ENCODE measurements around the gene CLDN20.
"Not testable (repeated sequence)": the region's sequence is repeated elsewhere in the genome, so short reads cannot be mapped to it uniquely, and the experiment has no call there.

Gene CLDN20

DNA sequence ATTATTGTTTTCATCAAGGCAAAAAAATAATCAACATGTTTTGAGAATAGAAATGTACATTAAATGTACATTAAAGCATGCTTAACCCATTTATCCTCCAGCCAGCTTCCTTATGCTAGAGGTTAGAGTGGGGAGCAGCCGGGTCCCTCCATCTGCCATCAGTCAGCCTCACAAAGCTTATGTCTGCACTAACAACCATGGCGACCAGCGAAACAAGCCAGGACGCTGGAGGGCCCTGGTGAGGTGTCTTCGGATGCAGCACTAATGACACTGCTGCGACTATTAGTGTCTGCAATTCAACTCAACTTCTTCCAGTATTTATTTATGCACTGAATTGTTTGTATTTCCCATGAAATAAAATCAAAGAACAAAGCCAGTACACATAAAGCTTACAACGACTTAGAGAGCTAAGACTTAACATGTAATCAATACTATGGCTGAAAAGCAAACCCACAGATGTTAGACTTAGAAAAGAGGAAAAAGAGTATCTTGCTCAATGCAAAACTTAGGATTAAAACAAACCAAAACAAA, 6.8 kb downstream of the CLDN20 start:
- peak; percentile 48 for DNase-seq

DNA sequence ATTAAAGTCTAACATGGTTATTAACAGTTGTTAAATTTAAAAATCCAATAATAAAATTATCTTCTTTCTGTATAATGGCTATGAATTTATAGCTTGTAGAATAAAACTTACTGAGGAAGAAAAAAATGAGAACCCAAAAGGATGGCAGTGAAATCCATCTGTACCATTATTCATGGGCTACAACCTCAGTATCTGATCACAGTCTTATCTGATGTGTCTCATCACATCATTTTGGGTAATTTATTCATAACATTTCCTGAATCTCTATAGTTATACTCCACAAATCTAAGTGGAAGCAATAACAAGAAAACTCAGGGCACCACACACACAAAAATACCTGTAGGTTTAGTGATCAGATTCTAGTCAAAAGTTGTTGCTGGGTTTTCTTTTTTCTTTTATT, 7.3 kb downstream of the CLDN20 start:
- DNase-seq, result no peak

GRCh38 chr6:155272353-155273232, 8.8 kb downstream of the CLDN20 start:
- DNase-seq, result no peak

GRCh38 chr6:155273431-155273830, 9.6 kb downstream of the CLDN20 start:
- no peak for DNase-seq

DNA sequence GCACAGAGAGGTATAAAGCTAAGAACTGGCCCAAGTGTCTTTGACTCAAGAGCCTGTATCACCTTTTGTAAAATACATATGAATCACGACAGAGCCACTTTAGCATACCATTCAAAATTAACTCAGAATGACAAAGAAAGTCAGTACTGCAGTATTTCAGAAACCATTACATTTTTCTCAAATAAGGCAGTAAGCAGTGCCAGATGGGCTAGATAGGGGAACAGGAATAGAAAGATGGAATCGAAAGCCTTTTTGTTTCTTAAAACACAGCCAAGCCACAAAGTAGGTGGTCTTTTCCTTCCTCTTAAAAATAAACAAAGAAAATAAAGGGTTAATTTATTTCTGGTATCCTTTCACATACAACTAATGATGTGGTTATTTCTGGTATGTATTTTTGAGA, 10.3 kb downstream of the CLDN20 start:
- DNase-seq, result no peak

- no peak for DNase-seq
These were observed 10.7 kb downstream of the CLDN20 start for GRCh38 chr6:155274533-155274932.

DNA sequence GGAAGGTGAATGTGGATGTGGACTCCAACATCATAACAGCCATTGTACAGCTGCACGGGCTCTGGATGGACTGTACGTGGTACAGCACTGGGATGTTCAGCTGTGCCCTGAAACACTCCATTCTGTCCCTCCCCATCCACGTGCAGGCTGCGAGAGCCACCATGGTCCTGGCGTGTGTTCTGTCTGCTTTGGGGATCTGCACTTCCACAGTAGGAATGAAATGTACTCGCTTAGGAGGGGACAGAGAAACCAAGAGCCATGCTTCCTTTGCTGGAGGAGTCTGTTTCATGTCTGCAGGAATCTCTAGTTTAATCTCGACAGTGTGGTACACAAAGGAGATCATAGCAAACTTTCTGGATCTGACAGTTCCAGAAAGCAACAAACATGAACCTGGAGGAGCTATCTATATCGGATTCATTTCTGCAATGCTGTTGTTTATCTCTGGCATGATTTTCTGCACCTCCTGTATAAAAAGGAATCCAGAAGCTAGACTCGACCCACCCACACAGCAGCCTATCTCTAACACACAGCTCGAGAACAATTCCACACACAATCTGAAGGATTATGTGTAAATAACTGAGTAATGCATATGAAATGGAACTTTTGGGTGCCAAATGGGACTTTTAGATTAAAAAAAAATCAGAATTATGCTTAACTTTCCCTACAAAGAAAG, 12.1 kb downstream of the CLDN20 start:
- no peak for DNase-seq

DNA sequence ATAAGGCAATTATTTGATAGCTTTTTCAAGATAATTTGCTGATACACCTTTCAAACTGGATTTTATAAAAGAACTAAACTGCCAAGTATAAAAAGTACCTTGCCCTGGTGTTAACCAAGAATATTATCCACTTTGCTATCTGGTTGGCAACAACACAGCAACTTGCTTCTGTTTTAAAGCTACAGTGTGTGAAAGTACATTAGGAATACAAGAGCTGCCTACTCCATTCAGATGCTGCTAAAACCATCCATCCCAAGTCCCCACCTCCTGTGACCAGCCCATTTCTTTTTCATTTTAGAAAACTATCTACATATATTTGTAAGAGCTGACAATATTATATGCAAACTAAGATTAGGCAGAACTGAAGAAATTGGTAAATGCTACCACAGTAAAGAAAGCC, 12.8 kb downstream of the CLDN20 start:
- DNase-seq, result no peak

- no peak for DNase-seq
These were observed 14.7 kb downstream of the CLDN20 start for GRCh38 chr6:155278319-155279049.

DNA sequence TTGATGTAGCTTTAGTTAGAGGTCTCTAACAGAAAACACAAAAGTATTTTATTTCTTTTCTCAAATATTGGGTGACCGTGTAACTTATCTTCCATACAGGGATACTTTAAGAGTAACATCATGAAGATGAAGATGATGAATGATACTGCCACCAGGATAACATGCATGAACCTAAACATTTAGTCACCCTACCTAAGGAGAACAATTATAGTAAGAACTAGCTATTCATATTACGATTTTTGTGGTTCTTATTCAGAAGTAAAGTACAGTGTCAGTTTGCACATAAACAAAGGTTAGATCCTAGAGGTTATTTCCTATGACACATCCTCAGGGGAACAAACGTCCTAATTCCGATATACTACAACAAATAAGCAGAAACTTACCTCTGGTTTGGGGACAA, 21.0 kb downstream of the CLDN20 start:
- no peak for DNase-seq

- DNase-seq, result no peak
These were observed 23.9 kb downstream of the CLDN20 start for GRCh38 chr6:155287762-155288161.

GRCh38 chr6:155290491-155290890, 26.7 kb downstream of the CLDN20 start:
- no peak for DNase-seq

- no peak for DNase-seq
These were observed 27.5 kb downstream of the CLDN20 start for GRCh38 chr6:155291291-155291690.

- no peak for DNase-seq
These were observed 28.9 kb downstream of the CLDN20 start for GRCh38 chr6:155292711-155293110.

DNA sequence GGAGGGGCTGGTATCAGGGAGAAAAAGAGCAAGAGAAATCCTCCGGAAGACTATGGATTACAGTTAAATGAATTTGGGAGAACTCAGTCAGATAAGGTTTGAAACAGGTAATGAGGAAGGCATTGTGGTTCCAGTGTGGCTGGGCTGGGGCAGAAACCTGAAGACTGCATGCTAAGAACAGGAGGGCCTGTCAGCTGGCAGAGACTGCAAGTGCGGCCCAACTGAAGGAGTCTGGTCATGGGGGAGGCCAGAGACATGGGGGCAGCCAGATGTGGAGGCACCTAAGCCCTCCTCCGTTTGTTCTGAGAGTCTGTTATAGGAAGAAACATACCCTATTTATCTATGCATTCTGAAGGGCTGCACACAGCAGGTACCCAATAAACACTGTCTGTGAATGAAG, 33.9 kb downstream of the CLDN20 start:
- no peak for DNase-seq

DNA sequence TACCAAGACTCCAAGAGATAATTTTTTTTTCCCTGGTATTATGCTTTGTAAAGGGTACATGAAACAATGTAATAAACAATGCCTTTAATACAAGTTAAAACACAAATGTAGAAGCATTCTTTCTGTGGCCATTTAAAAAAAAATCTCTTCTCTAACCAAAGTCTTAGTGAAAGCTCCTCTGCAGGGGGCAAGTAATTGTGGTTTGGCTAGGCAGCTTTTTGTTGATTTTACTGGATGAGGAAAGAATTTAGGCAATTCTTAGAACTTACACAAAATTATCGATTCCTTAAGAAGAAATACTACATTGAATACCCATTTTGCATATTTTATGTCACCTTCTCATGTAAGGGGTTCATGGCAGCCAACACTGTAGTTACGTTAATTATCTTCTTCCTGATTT, 38.1 kb downstream of the CLDN20 start:
- DNase-seq, result no peak

- no peak for DNase-seq
These were observed 39.6 kb downstream of the CLDN20 start for GRCh38 chr6:155303361-155303870.

- no peak for DNase-seq
These were observed 43.1 kb downstream of the CLDN20 start for GRCh38 chr6:155306958-155307357.

DNA sequence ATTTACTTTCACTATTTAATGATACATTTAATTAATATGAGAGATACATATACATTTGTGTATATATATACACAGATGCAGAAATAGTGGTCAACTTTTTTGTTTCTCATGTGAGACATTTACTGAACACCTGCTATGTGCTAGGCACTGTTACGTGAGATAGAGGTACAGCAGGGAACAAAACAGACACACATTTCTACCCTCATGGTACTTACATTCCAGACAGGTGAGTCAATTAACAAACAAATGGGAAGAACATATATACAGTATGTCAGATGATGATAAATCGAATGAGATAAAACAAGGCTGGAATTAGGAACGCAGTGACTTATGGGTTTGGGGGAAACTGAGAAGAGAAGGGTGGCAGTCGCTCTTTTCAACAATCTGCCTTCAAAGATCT, 45.3 kb downstream of the CLDN20 start:
- DNase-seq, result no peak

DNA sequence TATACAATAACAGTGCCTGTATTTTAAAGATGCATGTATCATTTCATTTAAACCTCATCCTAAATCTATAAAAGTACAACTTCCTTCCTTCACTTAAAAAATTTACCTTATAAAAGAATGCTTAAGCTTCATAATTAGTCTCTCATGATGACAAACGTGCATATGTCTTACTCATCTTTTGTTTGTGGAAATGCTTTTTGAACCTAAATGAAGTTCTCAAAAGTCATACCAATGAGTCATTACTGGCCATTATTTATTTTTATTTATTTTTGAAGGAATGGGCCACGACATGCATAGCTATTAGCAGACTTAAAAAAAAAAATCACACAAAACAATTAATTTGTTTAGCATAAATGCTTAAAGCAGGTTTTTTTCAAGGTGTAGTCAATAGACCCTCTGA, 46.8 kb downstream of the CLDN20 start:
- DNase-seq, result no peak

DNA sequence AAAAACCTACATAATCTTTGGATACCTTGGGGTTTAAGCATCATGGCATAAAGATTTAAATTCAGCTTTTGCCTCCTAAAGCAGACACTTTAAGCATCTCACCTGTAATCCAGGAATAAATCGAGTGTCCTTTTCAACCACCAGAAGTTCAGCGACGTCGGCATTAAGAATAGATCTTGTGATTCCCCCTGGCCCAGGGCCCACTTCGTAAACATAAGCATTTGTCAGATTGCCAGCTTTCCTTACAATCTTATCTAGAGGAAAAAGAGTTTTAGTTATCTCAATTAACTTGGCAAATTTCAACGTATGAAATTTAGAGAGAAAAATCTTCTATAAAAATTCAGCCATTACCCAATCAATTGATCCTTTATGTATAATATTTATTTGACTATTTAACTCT, 47.3 kb downstream of the CLDN20 start:
- DNase-seq, result no peak

GRCh38 chr6:155311583-155311982, 47.8 kb downstream of the CLDN20 start:
- DNase-seq, result no peak

DNA sequence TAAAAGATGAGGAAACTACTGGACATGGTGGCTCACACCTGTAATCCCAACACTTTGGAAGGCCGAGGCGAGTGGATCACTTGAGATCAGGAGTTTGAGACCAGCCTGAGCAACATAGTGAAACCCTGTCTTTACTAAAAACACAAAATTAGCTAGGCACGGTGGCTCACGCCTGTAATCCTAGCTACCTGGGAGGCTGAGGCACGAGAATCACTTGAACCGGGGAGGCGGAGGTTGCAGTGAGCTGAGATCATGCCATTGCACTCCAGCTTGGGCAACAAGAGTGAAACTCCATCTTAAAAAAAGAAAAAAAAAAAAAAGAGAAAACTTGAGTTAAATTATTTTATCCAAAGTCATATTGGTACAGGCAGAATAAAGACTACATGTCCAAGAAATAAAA, 49.1 kb downstream of the CLDN20 start:
- DNase-seq, result not testable (repeated sequence)
